Measurements from ENCODE around the gene MFSD6L.

DNA sequence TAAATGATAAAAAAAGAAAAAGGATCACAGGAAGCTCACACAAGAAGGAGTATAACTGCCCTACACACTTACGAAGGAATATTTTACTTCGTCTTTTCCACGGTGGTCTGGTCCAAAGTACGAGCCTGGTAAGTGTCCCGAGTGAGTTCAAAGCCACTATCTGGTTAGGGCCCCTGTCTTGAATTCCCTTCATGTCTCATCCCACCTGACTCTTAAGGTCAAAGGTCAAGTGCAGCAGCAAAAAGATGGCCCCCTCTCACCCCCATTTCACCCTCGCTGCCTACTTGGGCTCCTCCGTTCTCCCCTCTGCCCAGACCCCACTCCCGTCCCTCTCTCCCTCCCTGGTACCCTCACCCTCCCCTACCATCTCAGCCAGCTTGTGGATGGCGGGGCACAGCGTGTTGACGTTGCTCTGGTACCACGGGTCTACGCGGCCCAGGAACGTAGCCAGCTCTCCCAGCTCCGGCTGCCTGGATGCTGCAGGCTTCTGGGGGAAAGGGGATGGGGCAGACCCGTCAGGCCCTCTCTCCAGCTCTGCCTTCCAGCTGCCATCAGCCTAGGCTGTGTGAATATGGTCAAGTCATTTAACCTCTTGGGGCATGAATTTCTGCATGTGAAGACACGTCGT lies 27.8 kb upstream of the MFSD6L start:
- TF ChIP-seq, protein P1, sequence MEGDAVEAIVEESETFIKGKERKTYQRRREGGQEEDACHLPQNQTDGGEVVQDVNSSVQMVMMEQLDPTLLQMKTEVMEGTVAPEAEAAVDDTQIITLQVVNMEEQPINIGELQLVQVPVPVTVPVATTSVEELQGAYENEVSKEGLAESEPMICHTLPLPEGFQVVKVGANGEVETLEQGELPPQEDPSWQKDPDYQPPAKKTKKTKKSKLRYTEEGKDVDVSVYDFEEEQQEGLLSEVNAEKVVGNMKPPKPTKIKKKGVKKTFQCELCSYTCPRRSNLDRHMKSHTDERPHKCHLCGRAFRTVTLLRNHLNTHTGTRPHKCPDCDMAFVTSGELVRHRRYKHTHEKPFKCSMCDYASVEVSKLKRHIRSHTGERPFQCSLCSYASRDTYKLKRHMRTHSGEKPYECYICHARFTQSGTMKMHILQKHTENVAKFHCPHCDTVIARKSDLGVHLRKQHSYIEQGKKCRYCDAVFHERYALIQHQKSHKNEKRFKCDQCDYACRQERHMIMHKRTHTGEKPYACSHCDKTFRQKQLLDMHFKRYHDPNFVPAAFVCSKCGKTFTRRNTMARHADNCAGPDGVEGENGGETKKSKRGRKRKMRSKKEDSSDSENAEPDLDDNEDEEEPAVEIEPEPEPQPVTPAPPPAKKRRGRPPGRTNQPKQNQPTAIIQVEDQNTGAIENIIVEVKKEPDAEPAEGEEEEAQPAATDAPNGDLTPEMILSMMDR (conservative IDR thresholded peaks at IDR 0.05 in 1 of 2, IDR thresholded peaks at IDR 0.05 in 1 of 2; ENCODE audit: extremely low read depth in 1 of 2, insufficient read depth in 1 of 2, low read depth in 1 of 2, low read length in 2 of 2), result no peak
- TF ChIP-seq EZH2 (IDR thresholded peaks at IDR 0.05; ENCODE audit: borderline replicate concordance, low read length), result no peak
